ENCODE results near the gene TSPAN31.

The TSPAN31 gene

GRCh38 chr12:57739387-57739786 is 5.5 kb upstream of the TSPAN31 start:
- no peak for ATAC-seq
- no peak for TF ChIP-seq CSDC2 (CRISPR knock-in tag; IDR thresholded peaks at IDR 0.05)
- no peak for TF ChIP-seq OSR1 (CRISPR knock-in tag; IDR thresholded peaks at IDR 0.05)
- TF ChIP-seq SNAI2 (CRISPR knock-in tag; IDR thresholded peaks at IDR 0.05) = no peak
- TF ChIP-seq ZNF565 (CRISPR knock-in tag; conservative IDR thresholded peaks at IDR 0.05; ENCODE audit: low read depth) = no peak
- TF ChIP-seq PATZ1 (CRISPR knock-in tag; IDR thresholded peaks at IDR 0.05; ENCODE audit: borderline replicate concordance) = no peak
- no peak for TF ChIP-seq ZC3H10 (CRISPR knock-in tag; IDR thresholded peaks at IDR 0.05)
- TF ChIP-seq, protein P1, sequence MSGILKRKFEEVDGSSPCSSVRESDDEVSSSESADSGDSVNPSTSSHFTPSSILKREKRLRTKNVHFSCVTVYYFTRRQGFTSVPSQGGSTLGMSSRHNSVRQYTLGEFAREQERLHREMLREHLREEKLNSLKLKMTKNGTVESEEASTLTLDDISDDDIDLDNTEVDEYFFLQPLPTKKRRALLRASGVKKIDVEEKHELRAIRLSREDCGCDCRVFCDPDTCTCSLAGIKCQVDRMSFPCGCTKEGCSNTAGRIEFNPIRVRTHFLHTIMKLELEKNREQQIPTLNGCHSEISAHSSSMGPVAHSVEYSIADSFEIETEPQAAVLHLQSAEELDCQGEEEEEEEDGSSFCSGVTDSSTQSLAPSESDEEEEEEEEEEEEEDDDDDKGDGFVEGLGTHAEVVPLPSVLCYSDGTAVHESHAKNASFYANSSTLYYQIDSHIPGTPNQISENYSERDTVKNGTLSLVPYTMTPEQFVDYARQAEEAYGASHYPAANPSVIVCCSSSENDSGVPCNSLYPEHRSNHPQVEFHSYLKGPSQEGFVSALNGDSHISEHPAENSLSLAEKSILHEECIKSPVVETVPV (CRISPR knock-in tag; IDR thresholded peaks at IDR 0.05) = no peak
- TF ChIP-seq TOX (CRISPR knock-in tag; IDR thresholded peaks at IDR 0.05; ENCODE audit: borderline replicate concordance) = no peak
- TF ChIP-seq PPARA (CRISPR knock-in tag; IDR thresholded peaks at IDR 0.05; ENCODE audit: borderline replicate concordance) = no peak
- TF ChIP-seq BACH2 (CRISPR knock-in tag; IDR thresholded peaks at IDR 0.05; ENCODE audit: borderline replicate concordance) = no peak
- TF ChIP-seq ESRRG (CRISPR knock-in tag; IDR thresholded peaks at IDR 0.05) = no peak
- no peak for TF ChIP-seq CREB5 (CRISPR knock-in tag; IDR thresholded peaks at IDR 0.05; ENCODE audit: low read depth)
- TF ChIP-seq ZNF70 (CRISPR knock-in tag; IDR thresholded peaks at IDR 0.05) = no peak
- no peak for TF ChIP-seq TCF4 (CRISPR knock-in tag; IDR thresholded peaks at IDR 0.05; ENCODE audit: borderline replicate concordance)
- no peak for TF ChIP-seq ZFP3 (CRISPR knock-in tag; IDR thresholded peaks at IDR 0.05)
- no peak for TF ChIP-seq RARB (CRISPR knock-in tag; IDR thresholded peaks at IDR 0.05)
- TF ChIP-seq ISL1 (CRISPR knock-in tag; IDR thresholded peaks at IDR 0.05) = no peak

GRCh38 chr12:57739914-57740538 is 4.8 kb upstream of the TSPAN31 start:
- ATAC-seq = no peak
- no peak for TF ChIP-seq OSR1 (CRISPR knock-in tag; IDR thresholded peaks at IDR 0.05)
- TF ChIP-seq, protein P1 (CRISPR knock-in tag; IDR thresholded peaks at IDR 0.05) = no peak
- no peak for TF ChIP-seq BACH2 (CRISPR knock-in tag; IDR thresholded peaks at IDR 0.05; ENCODE audit: borderline replicate concordance)
- TF ChIP-seq GLIS3 (CRISPR knock-in tag; IDR thresholded peaks at IDR 0.05) = no peak
- TF ChIP-seq, protein P2, sequence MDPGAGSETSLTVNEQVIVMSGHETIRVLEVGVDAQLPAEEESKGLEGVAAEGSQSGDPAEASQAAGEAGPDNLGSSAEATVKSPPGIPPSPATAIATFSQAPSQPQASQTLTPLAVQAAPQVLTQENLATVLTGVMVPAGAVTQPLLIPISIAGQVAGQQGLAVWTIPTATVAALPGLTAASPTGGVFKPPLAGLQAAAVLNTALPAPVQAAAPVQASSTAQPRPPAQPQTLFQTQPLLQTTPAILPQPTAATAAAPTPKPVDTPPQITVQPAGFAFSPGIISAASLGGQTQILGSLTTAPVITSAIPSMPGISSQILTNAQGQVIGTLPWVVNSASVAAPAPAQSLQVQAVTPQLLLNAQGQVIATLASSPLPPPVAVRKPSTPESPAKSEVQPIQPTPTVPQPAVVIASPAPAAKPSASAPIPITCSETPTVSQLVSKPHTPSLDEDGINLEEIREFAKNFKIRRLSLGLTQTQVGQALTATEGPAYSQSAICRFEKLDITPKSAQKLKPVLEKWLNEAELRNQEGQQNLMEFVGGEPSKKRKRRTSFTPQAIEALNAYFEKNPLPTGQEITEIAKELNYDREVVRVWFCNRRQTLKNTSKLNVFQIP (CRISPR knock-in tag; IDR thresholded peaks at IDR 0.05; ENCODE audit: borderline replicate concordance, low read depth) = no peak
- TF ChIP-seq RARB (CRISPR knock-in tag; IDR thresholded peaks at IDR 0.05) = no peak
- TF ChIP-seq TCF4 (CRISPR knock-in tag; IDR thresholded peaks at IDR 0.05; ENCODE audit: borderline replicate concordance) = no peak
- TF ChIP-seq CSDC2 (CRISPR knock-in tag; IDR thresholded peaks at IDR 0.05) = no peak
- TF ChIP-seq ZNF70 (CRISPR knock-in tag; IDR thresholded peaks at IDR 0.05) = no peak
- no peak for TF ChIP-seq ZFP3 (CRISPR knock-in tag; IDR thresholded peaks at IDR 0.05)
- no peak for TF ChIP-seq SNAI2 (CRISPR knock-in tag; IDR thresholded peaks at IDR 0.05)
- no peak for TF ChIP-seq ZC3H10 (CRISPR knock-in tag; IDR thresholded peaks at IDR 0.05)
- TF ChIP-seq TOX (CRISPR knock-in tag; IDR thresholded peaks at IDR 0.05; ENCODE audit: borderline replicate concordance) = no peak
- no peak for TF ChIP-seq PPARA (CRISPR knock-in tag; IDR thresholded peaks at IDR 0.05; ENCODE audit: borderline replicate concordance)
- no peak for TF ChIP-seq ARNTL (CRISPR knock-in tag; IDR thresholded peaks at IDR 0.05; ENCODE audit: borderline replicate concordance, low read depth)
- TF ChIP-seq ESRRG (CRISPR knock-in tag; IDR thresholded peaks at IDR 0.05) = no peak
- TF ChIP-seq ISL1 (CRISPR knock-in tag; IDR thresholded peaks at IDR 0.05) = no peak
- no peak for TF ChIP-seq ZFP30 (CRISPR knock-in tag; IDR thresholded peaks at IDR 0.05)
- no peak for TF ChIP-seq CREB5 (CRISPR knock-in tag; IDR thresholded peaks at IDR 0.05; ENCODE audit: low read depth)
- no peak for TF ChIP-seq ZNF565 (CRISPR knock-in tag; conservative IDR thresholded peaks at IDR 0.05; ENCODE audit: low read depth)

All from SK-N-SH treated with all-trans-retinoic acid at 6 μM for 48 hours (cell line).